C4-2B (cell line): ENCODE data around the gene ARHGEF18.
"Not testable (repeated sequence)": the region's sequence is repeated elsewhere in the genome, so short reads cannot be mapped to it uniquely, and the experiment has no call there.

Experiments
- H3K27ac ChIP-seq: fragments of 450-650 bp; 2 replicates; pipeline ENCODE4 v1.5.1; 2017
- ZFX ChIP-seq: fragments of 450-650 bp; IDR thresholded peaks from 2 replicates; pipeline ENCODE4 v1.6.1; 2017
- TF ChIP-seq, protein P1 (sequence below): fragments of 450-650 bp; conservative IDR thresholded peaks from 2 replicates; pipeline ENCODE4 v1.5.1; 2017; ENCODE audit warnings: mild to moderate bottlenecking

The ARHGEF18 gene

DNA sequence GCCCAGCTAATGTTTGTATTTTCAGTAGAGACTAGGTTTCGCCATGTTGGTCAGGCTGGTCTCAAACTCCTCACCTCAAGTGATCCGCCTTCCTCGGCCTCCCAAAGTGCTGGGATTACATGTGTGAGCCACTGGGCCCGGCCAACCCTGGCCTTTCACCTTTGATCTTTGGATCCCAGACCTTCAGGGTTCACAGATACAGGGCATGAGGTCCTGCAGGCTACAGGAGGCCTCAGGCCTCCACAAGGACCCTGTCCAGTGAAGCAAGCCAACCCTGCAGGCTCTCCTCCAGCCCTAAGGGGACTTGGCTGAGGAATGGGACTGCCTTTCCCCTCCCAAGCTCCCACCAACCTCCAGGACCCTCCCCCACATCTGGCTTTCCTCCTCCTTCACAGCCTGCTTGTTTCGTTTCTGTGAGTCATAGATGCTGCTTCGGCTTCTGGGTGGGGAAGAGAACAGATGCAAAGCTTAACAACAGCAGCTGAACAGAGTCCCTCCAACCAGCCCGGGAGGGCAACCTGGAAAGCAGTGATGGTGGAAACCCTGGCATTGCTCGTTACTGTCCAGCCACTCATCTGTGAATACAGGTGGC lies 11.8 kb downstream of the ARHGEF18 start:
- H3K27ac ChIP-seq, result no peak overlapping the region
- TF ChIP-seq ZFX, result no peak
- TF ChIP-seq, protein P1, sequence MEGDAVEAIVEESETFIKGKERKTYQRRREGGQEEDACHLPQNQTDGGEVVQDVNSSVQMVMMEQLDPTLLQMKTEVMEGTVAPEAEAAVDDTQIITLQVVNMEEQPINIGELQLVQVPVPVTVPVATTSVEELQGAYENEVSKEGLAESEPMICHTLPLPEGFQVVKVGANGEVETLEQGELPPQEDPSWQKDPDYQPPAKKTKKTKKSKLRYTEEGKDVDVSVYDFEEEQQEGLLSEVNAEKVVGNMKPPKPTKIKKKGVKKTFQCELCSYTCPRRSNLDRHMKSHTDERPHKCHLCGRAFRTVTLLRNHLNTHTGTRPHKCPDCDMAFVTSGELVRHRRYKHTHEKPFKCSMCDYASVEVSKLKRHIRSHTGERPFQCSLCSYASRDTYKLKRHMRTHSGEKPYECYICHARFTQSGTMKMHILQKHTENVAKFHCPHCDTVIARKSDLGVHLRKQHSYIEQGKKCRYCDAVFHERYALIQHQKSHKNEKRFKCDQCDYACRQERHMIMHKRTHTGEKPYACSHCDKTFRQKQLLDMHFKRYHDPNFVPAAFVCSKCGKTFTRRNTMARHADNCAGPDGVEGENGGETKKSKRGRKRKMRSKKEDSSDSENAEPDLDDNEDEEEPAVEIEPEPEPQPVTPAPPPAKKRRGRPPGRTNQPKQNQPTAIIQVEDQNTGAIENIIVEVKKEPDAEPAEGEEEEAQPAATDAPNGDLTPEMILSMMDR, result no peak

- TF ChIP-seq, protein P1, result no peak
- TF ChIP-seq ZFX, result no peak
- H3K27ac ChIP-seq, result no peak overlapping the region
Observed at GRCh38 chr19:7363225-7363624, 14.5 kb downstream of the ARHGEF18 start.

- TF ChIP-seq ZFX, result no peak
- TF ChIP-seq, protein P1, result peak; percentile 84
Observed at GRCh38 chr19:7366701-7367420, 18.1 kb downstream of the ARHGEF18 start.

GRCh38 chr19:7368456-7368855 lies 19.7 kb downstream of the ARHGEF18 start:
- TF ChIP-seq, protein P1, result no peak
- TF ChIP-seq ZFX, result no peak
- H3K27ac ChIP-seq, result no peak overlapping the region

More at GRCh38 chr19:7366701-7367420, 18.1 kb downstream of the ARHGEF18 start:
- no peak overlapping the region for H3K27ac ChIP-seq

DNA sequence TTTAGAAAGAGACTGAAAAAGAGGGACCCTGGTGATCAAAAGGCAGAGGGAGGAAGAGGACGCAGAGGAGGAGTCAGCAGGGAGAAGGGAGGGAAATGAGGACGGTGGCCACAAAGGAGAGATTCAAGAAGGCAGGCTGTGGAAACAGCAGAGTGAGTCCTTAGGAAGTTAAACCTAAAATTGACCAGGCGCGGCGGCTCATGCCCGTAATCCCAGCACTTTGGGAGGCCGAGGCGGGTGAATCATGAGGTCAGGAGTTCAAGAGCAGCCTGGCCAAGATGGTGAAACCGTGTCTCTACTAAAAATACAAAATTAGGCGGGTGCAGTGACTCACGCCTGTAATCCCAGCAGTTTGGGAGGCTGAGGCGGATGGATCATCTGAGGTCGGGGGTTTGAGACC lies 20.1 kb downstream of the ARHGEF18 start:
- H3K27ac ChIP-seq, result not testable (repeated sequence)

GRCh38 chr19:7370546-7370945 lies 21.8 kb downstream of the ARHGEF18 start:
- no peak overlapping the region for H3K27ac ChIP-seq
- TF ChIP-seq ZFX, result no peak
- TF ChIP-seq, protein P1, result no peak

GRCh38 chr19:7371001-7371400 lies 22.3 kb downstream of the ARHGEF18 start:
- no peak overlapping the region for H3K27ac ChIP-seq
- no peak for TF ChIP-seq ZFX
- TF ChIP-seq, protein P1, result no peak

GRCh38 chr19:7372810-7373209 lies 24.1 kb downstream of the ARHGEF18 start:
- no peak overlapping the region for H3K27ac ChIP-seq
- TF ChIP-seq, protein P1, result no peak
- no peak for TF ChIP-seq ZFX
